Parathyroid adenoma (tissue), 2 donors: ENCODE measurements around the gene GPR18.
A peak's percentile ranks its signal among the peaks of the same experiment; 100 is the strongest.

ENCODE experiments used
- H2AFZ ChIP-seq: fragments of 300-600 bp; sonication (generic); one replicate; pipeline ENCODE4 v1.7.0; 2017; ENCODE audit warnings: antibody characterized with exemption, mild to moderate bottlenecking
- H3K27ac ChIP-seq: fragments of 300-600 bp; sonication (generic); one replicate; pipeline ENCODE4 v1.7.0; 2017
- H3K27me3 ChIP-seq: fragments of 300-600 bp; sonication (generic); one replicate; pipeline ENCODE4 v1.7.0; 2017; ENCODE audit warnings: low read length; ENCODE audit not compliant: control insufficient read depth, insufficient read depth
- H3K36me3 ChIP-seq: fragments of 300-600 bp; sonication (generic); one replicate; pipeline ENCODE4 v1.7.0; 2017; ENCODE audit warnings: low read length; ENCODE audit not compliant: control insufficient read depth, insufficient read depth
- H3K4me1 ChIP-seq: fragments of 300-600 bp; sonication (generic); one replicate; pipeline ENCODE4 v1.7.0; 2017; ENCODE audit warnings: control low read depth
- H3K4me2 ChIP-seq: fragments of 300-600 bp; sonication (generic); one replicate; pipeline ENCODE4 v1.7.0; 2017; ENCODE audit warnings: low read length
- H3K4me3 ChIP-seq: fragments of 300-600 bp; sonication (generic); one replicate; pipeline ENCODE4 v1.7.0; 2017; ENCODE audit warnings: low read depth, low read length
- H3K79me2 ChIP-seq: fragments of 300-600 bp; sonication (generic); one replicate; pipeline ENCODE4 v1.7.0; 2017; ENCODE audit warnings: control low read depth
- H3K9ac ChIP-seq: fragments of 300-600 bp; sonication (generic); one replicate; pipeline ENCODE4 v1.7.0; 2017; ENCODE audit warnings: mild to moderate bottlenecking
- H3K9me3 ChIP-seq: fragments of 300-600 bp; sonication (generic); one replicate; pipeline ENCODE4 v1.7.0; 2017; ENCODE audit warnings: low read length; ENCODE audit not compliant: control insufficient read depth
- CTCF ChIP-seq: fragments of 300-600 bp; sonication (generic); IDR thresholded peaks from one replicate; pipeline ENCODE4 v1.7.0; 2017; ENCODE audit warnings: antibody characterized with exemption, mild to moderate bottlenecking
- donor health status: primary hyperparathyroidism.

GPR18 gene

DNA sequence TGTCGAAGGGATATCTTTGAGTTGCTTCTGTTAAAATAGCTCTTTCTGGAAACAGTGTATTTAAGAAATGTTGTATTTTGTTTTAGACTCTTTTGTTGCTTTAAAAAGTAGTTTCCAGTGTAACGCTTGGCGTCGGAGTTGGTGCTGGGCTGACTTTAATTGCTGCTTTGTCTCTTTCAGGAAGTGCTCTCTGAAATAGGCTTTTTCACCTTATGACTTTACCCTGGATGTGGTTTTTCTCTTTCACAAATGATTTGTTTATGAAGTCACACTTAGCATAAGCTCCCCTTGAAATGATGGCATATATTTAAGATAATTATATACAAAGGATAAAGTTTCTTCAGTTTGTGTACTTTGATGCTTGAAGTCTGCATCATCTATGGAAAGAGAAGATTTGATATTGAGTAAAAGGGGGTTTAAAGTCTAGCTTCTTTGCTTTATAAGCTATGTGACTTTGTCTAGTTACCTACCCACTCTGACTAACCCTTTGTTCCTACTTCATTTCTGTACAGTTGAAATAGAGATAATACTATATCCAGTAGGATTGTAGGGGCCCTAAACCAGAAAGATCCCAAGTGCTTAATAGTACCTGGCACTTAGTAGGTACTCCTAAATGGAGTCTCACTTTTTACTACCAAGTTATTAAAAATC is at the start of gene GPR18:
Gene GPR18 (minus strand): TSS at position 170 of the 651 bp plus-strand sequence. CDS start 2,507 bp downstream, outside the sequence.
- Histone ChIP-seq H3K9ac (no peak within 1 kb of the TSS), H3K27ac (no peak within 1 kb of the TSS)

DNA sequence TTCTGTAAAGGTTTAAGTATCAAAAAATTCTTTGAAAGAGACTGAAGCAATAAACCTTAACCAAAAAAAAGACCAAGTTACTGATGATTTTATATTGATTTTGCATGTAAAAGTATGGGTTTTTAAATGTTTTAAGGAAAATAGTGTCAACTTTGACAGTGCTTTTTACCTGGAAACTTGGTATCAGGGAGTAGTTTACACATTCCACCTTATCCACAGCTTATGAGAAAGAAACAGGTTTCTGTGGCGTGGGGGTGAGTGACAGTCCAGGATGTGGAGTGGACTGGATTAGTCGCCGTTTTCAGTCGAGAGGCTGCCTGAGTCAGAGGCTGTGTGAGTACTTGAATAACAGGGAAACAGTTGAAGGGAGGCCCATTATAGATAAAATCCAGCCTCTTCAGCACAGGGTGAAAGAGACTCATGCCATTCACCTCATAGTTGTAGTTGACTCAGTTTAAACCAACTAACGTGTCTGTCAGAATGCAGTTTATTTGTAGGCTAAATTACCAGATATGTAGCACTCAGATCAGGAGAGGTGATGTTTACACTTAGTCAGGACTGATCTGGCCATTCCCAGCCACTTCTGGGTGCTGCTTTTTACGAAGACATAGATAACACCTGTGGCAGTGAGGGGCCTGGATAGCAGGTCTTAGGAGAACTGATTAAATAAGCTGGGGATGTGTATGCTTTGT is 49.6 kb upstream of the GPR18 start:
- H3K9me3 ChIP-seq, result no peaks in the 10 kb centered on the region
- no peak overlapping the region for H2AFZ ChIP-seq
- H3K27me3 ChIP-seq, result no peaks in the 10 kb centered on the region
- H3K36me3 ChIP-seq, result no peaks in the 10 kb centered on the region
- H3K4me1 ChIP-seq, result no peaks in the 10 kb centered on the region
- H3K79me2 ChIP-seq, result no peaks in the 10 kb centered on the region
- no peak overlapping the region for H3K4me2 ChIP-seq
- no peak overlapping the region for H3K4me3 ChIP-seq
- no peak overlapping the region for H3K9ac ChIP-seq
- H3K27ac ChIP-seq, result peak overlapping the region; percentile 11
- TF ChIP-seq CTCF, result no peak

More for the DNA sequence above, at the start of gene GPR18:
- H3K4me2 ChIP-seq, result no peak within 1 kb of the TSS
- TF ChIP-seq CTCF, result no peak
- H3K79me2 ChIP-seq, result no peaks in the 10 kb centered on the region
- no peaks in the 10 kb centered on the region for H3K27me3 ChIP-seq
- no peak within 1 kb of the TSS for H2AFZ ChIP-seq
- no peaks in the 10 kb centered on the region for H3K36me3 ChIP-seq
- no peaks in the 10 kb centered on the region for H3K4me1 ChIP-seq
- H3K9me3 ChIP-seq, result no peaks in the 10 kb centered on the region
- no peak within 1 kb of the TSS for H3K4me3 ChIP-seq

DNA sequence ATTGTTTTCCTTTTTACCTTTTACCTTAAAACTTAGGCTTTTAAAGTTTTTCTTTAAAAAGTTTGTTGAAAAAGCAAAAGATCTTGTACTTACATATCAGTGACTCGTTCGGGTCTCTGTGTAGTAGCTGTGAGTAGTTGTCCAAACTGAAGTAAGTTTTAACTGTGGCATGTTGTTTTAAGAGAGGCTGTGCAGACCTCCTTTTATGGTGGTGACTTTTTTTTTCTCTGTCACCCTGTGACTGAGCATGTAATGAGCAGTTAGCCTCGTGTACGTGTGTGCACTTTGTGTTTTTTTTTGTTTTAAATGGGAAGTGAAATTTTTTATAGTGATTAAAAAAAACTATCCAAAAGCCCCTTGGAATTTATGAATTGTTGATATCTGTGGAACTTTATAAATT is 49.1 kb upstream of the GPR18 start, which contains the start of gene GPR183:
Gene GPR183 (minus strand): TSS at position 153 of the 400 bp plus-strand sequence. CDS start 11,254 bp downstream, outside the sequence.
- Histone ChIP-seq H2AFZ (no peak within 1 kb of the TSS), H3K9me3 (no peaks in the 10 kb centered on the region), H3K4me3 (no peak within 1 kb of the TSS), H3K4me1 (no peaks in the 10 kb centered on the region), H3K36me3 (no peaks in the 10 kb centered on the region), H3K27ac (peak within 1 kb of the TSS; percentile 11), H3K27me3 (no peaks in the 10 kb centered on the region), H3K9ac (no peak within 1 kb of the TSS), H3K79me2 (no peaks in the 10 kb centered on the region), H3K4me2 (no peak within 1 kb of the TSS)
- no peak for TF ChIP-seq CTCF

DNA sequence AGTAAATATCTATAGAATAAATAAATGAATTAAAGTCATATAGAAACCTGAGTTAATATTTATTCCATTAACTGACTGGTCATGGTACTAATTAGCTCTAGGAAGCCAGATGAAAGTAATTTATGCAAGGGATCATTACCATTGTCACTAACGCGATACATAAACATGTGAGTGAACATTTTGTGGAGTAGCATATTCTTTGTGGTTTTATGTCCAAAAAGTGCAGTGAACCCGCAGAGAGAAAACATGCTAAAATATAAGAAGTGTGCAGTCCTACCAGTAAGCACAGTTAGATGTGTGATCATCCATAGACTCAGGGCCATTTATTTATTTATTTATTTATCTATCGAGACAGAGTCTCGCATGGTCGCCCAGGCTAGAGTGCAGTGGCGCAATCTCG is 47.4 kb upstream of the GPR18 start:
- no peak for TF ChIP-seq CTCF
- Histone ChIP-seq H3K27ac (no peak overlapping the region), H3K4me3 (no peak overlapping the region), H3K4me1 (no peaks in the 10 kb centered on the region), H2AFZ (no peak overlapping the region), H3K9ac (no peak overlapping the region), H3K36me3 (no peaks in the 10 kb centered on the region), H3K79me2 (no peaks in the 10 kb centered on the region), H3K27me3 (no peaks in the 10 kb centered on the region), H3K9me3 (no peaks in the 10 kb centered on the region), H3K4me2 (no peak overlapping the region)
